Panc1 (cell line): ENCODE results near the gene PDE1C. TPM values are rescaled to one million over a fixed set of nuclear protein-coding genes. Genes with fewer than 3 reads are reported as not detected.

Experiments
- ATAC-seq: fragments of 200-7000 bp; cut with Tn5 transposase; 2 replicates; pipeline ENCODE4 v1.9.1; 2020; ENCODE audit warnings: mild to moderate bottlenecking, moderate library complexity
- BruUV-seq: library from RNA; stranded (reverse); fragments of 400-500 nt; replicated peaks from 2 replicates; lab custom pipeline; 2021; lab: Mats Ljungman, UMichigan
- CTCF ChIA-PET: fragments of 300-600 bp; sonication (Branson Sonifier 250); formaldehyde crosslinking; loops from one replicate; lab custom pipeline; 2022; ENCODE audit warnings: antibody characterized with exemption; lab: Charles Lee
- POLR2A ChIA-PET: fragments of 300-600 bp; sonication (Branson Sonifier 250); formaldehyde crosslinking; loops from one replicate; lab custom pipeline; 2022; ENCODE audit warnings: antibody characterized with exemption; lab: Charles Lee
- DNase-seq: peaks from one replicate; pipeline ENCODE4 v3.0.0-alpha.2; 2010; ENCODE audit warnings: low read depth, low spot score
- H3K27ac ChIP-seq: 2 replicates; pipeline ENCODE4 v1.5.1; 2011; ENCODE audit warnings: mild to moderate bottlenecking, low read length, inconsistent platforms
- H3K27me3 ChIP-seq: fragments of 200-500 bp; sonication (Bioruptor generic); 2 replicates; pipeline ENCODE4 v1.6.0; 2014; ENCODE audit warnings: low read length, inconsistent platforms; ENCODE audit not compliant: control insufficient read depth, insufficient read depth
- H3K36me3 ChIP-seq: fragments of 200-500 bp; sonication (Bioruptor generic); 2 replicates; pipeline ENCODE4 v1.5.1; 2014; ENCODE audit warnings: inconsistent platforms, mild to moderate bottlenecking, low read length, moderate library complexity; ENCODE audit not compliant: control insufficient read depth, insufficient read depth
- H3K4me1 ChIP-seq: 2 replicates; pipeline ENCODE4 v1.5.1; 2011; ENCODE audit warnings: inconsistent platforms, mild to moderate bottlenecking, low read length, moderate library complexity; ENCODE audit not compliant: control insufficient read depth, insufficient read depth
- H3K4me3 ChIP-seq, 2 experiments: 2 replicates each; pipeline ENCODE4 v1.5.1; 2011 to 2012; ENCODE audit warnings: low read depth in 2 of 2, low read length in 2 of 2, mild to moderate bottlenecking in 2 of 2, inconsistent platforms in 1 of 2, moderate library complexity in 1 of 2
- H3K9me3 ChIP-seq: fragments of 200-500 bp; sonication (Bioruptor generic); 2 replicates; pipeline ENCODE4 v1.5.1; 2014; ENCODE audit warnings: low read depth, mild to moderate bottlenecking, inconsistent platforms, low read length, moderate library complexity; ENCODE audit not compliant: control insufficient read depth, insufficient read depth
- CTCF ChIP-seq: fragments of 450-650 bp; IDR thresholded peaks from 2 replicates; pipeline ENCODE4 v1.5.1; 2017; ENCODE audit warnings: mild to moderate bottlenecking
- POLR2AphosphoS5 ChIP-seq: IDR thresholded peaks from 2 replicates; pipeline ENCODE4 v1.6.1; 2012; ENCODE audit warnings: mild to moderate bottlenecking, low read depth, low read length, moderate library complexity
- SIN3A ChIP-seq: IDR thresholded peaks from 2 replicates; pipeline ENCODE4 v1.6.1; 2012; ENCODE audit warnings: low read depth, mild to moderate bottlenecking, low read length, moderate library complexity, borderline replicate concordance; ENCODE audit not compliant: insufficient read depth
- TCF7L2 ChIP-seq: IDR thresholded peaks from 2 replicates; pipeline ENCODE4 v1.6.1; 2011; ENCODE audit warnings: mild to moderate bottlenecking, low read depth, low read length, inconsistent platforms
- in situ Hi-C: cut with HindIII; loops from 2 replicates; pipeline ENCODE4 v1.10.0; 2016; ENCODE audit warnings: low sequenced_read_pairs, low pct_unique_long_range_greater_than_20kb
- intact Hi-C: fragments of 100-400 bp; cut with micrococcal nuclease; formaldehyde crosslinking; loops from one replicate; pipeline ENCODE4 v1.10.0; 2022; ENCODE audit not compliant: unreplicated experiment
- total RNA-seq: library from RNA; stranded (reverse); gene quantifications from one replicate; pipeline ENCODE4 v1.2.1, GENCODE V29; 2021; ENCODE audit not compliant: unreplicated experiment
- TF ChIP-seq, protein P1 (sequence below), 2 experiments: IDR thresholded peaks; 2 replicates each; pipeline ENCODE4 v1.6.1; 2011 to 2012; ENCODE audit warnings: low read depth in 2 of 2, control low read depth in 1 of 2, low read length in 1 of 2, mild to moderate bottlenecking in 1 of 2, moderate library complexity in 1 of 2; ENCODE audit not compliant: insufficient read depth in 1 of 2

Gene PDE1C
- total RNA-seq, 1 experiment from 2014 or later = not detected

GRCh38 chr7:31922848-31923247 is 147.4 kb downstream of the PDE1C start:
- H3K27me3 ChIP-seq = no peaks in the 10 kb centered on the region
- ATAC-seq (no peak), DNase-seq (no peak)
- ChIA-PET CTCF (no interaction called here), POLR2A (no interaction called here)
- no peaks in the 10 kb centered on the region for H3K36me3 ChIP-seq
- TF ChIP-seq CTCF (no peak), TCF7L2 (no peak), SIN3A (no peak), POLR2AphosphoS5 (no peak)
- TF ChIP-seq, protein P1, sequence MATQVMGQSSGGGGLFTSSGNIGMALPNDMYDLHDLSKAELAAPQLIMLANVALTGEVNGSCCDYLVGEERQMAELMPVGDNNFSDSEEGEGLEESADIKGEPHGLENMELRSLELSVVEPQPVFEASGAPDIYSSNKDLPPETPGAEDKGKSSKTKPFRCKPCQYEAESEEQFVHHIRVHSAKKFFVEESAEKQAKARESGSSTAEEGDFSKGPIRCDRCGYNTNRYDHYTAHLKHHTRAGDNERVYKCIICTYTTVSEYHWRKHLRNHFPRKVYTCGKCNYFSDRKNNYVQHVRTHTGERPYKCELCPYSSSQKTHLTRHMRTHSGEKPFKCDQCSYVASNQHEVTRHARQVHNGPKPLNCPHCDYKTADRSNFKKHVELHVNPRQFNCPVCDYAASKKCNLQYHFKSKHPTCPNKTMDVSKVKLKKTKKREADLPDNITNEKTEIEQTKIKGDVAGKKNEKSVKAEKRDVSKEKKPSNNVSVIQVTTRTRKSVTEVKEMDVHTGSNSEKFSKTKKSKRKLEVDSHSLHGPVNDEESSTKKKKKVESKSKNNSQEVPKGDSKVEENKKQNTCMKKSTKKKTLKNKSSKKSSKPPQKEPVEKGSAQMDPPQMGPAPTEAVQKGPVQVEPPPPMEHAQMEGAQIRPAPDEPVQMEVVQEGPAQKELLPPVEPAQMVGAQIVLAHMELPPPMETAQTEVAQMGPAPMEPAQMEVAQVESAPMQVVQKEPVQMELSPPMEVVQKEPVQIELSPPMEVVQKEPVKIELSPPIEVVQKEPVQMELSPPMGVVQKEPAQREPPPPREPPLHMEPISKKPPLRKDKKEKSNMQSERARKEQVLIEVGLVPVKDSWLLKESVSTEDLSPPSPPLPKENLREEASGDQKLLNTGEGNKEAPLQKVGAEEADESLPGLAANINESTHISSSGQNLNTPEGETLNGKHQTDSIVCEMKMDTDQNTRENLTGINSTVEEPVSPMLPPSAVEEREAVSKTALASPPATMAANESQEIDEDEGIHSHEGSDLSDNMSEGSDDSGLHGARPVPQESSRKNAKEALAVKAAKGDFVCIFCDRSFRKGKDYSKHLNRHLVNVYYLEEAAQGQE (IDR thresholded peaks at IDR 0.05; ENCODE audit: insufficient read depth in 1 of 2, low read depth in 2 of 2, low read length in 1 of 2) = no peak
- H3K4me3 ChIP-seq = no peak overlapping the region
- H3K4me1 ChIP-seq = no peaks in the 10 kb centered on the region
- BruUV-seq = no TSS peak
- in situ Hi-C loops = no loop called here
- no peak overlapping the region for H3K27ac ChIP-seq
- intact Hi-C loops = no loop called here
- no peaks in the 10 kb centered on the region for H3K9me3 ChIP-seq

- Histone ChIP-seq H3K27ac (no peak overlapping the region), H3K27me3 (no peaks in the 10 kb centered on the region), H3K36me3 (no peaks in the 10 kb centered on the region), H3K4me3 (no peak overlapping the region), H3K4me1 (no peaks in the 10 kb centered on the region), H3K9me3 (no peaks in the 10 kb centered on the region)
- in situ Hi-C loops (no loop called here), intact Hi-C loops (no loop called here)
- no TSS peak for BruUV-seq
- CTCF ChIA-PET = no interaction called here
- ATAC-seq (no peak), DNase-seq (no peak)
- POLR2A ChIA-PET = no interaction called here
- no peak for TF ChIP-seq CTCF
- no peak for TF ChIP-seq POLR2AphosphoS5
- no peak for TF ChIP-seq TCF7L2
Measured at GRCh38 chr7:31921047-31921446, 149.2 kb downstream of the PDE1C start.
